ENCODE results near the gene FSTL4.

FSTL4 gene

GRCh38 chr5:133290669-133291240 is 321.6 kb downstream of the FSTL4 start:
- DNase-seq (ENCODE audit: low spot score) = no peak

GRCh38 chr5:133289686-133290367 is 322.5 kb downstream of the FSTL4 start:
- DNase-seq (ENCODE audit: low spot score) = peak; percentile 70

GRCh38 chr5:133287500-133287899 is 324.8 kb downstream of the FSTL4 start:
- peak; percentile 62 for DNase-seq (ENCODE audit: low spot score)

GRCh38 chr5:133286483-133286882 is 325.9 kb downstream of the FSTL4 start:
- no peak for DNase-seq (ENCODE audit: low spot score)

GRCh38 chr5:133285583-133286021 is 326.7 kb downstream of the FSTL4 start:
- peak; percentile 12 for DNase-seq (ENCODE audit: low spot score)

GRCh38 chr5:133284306-133284705 is 328.0 kb downstream of the FSTL4 start:
- DNase-seq (ENCODE audit: low spot score) = no peak

GRCh38 chr5:133278317-133278716 is 334.0 kb downstream of the FSTL4 start:
- DNase-seq (ENCODE audit: low spot score) = no peak

- no peak for DNase-seq (ENCODE audit: low spot score)
Observed at GRCh38 chr5:133277744-133278143, 334.6 kb downstream of the FSTL4 start.

GRCh38 chr5:133276171-133276570 is 336.2 kb downstream of the FSTL4 start:
- no peak for DNase-seq (ENCODE audit: low spot score)

GRCh38 chr5:133275631-133276030 is 336.7 kb downstream of the FSTL4 start:
- DNase-seq (ENCODE audit: low spot score) = no peak

- DNase-seq (ENCODE audit: low spot score) = no peak
Observed at GRCh38 chr5:133274597-133274935, 337.8 kb downstream of the FSTL4 start.

GRCh38 chr5:133273661-133274596 is 338.4 kb downstream of the FSTL4 start:
- no peak for DNase-seq (ENCODE audit: low spot score)

- no peak for DNase-seq (ENCODE audit: low spot score)
Observed at GRCh38 chr5:133272345-133272744, 340.0 kb downstream of the FSTL4 start.

- DNase-seq (ENCODE audit: low spot score) = no peak
Observed at GRCh38 chr5:133271606-133272005, 340.7 kb downstream of the FSTL4 start.

- DNase-seq (ENCODE audit: low spot score) = no peak
Observed at GRCh38 chr5:133269691-133270090, 342.6 kb downstream of the FSTL4 start.

GRCh38 chr5:133267601-133268000 is 344.7 kb downstream of the FSTL4 start:
- DNase-seq (ENCODE audit: low spot score) = no peak

GRCh38 chr5:133266966-133267365 is 345.4 kb downstream of the FSTL4 start:
- DNase-seq (ENCODE audit: low spot score) = no peak

GRCh38 chr5:133266527-133266878 is 345.8 kb downstream of the FSTL4 start:
- DNase-seq (ENCODE audit: low spot score) = no peak

- no peak for DNase-seq (ENCODE audit: low spot score)
Observed at GRCh38 chr5:133265720-133266526, 346.4 kb downstream of the FSTL4 start.

GRCh38 chr5:133265257-133265656 is 347.1 kb downstream of the FSTL4 start:
- no peak for DNase-seq (ENCODE audit: low spot score)

GRCh38 chr5:133262690-133263089 is 349.7 kb downstream of the FSTL4 start:
- DNase-seq (ENCODE audit: low spot score) = no peak

GRCh38 chr5:133261993-133262392 is 350.3 kb downstream of the FSTL4 start:
- no peak for DNase-seq (ENCODE audit: low spot score)

Data from globus pallidus (tissue), 1 donor.